Measurements from ENCODE around the gene DYDC2. TPM values are rescaled to one million over a fixed set of nuclear protein-coding genes. Genes with fewer than 3 reads are reported as not detected.

Gene DYDC2
- total RNA-seq, 1 donor from 2014 or later, result not detected

- H3K27me3 Mint-ChIP-seq (ENCODE audit: unreplicated experiment), result peaks cover 19% of the 10 kb centered on the region
- no peaks in the 10 kb centered on the region for H3K9me3 Mint-ChIP-seq (ENCODE audit: unreplicated experiment)
- no peak for DNase-seq (ENCODE audit: low spot score)
- H3K27ac Mint-ChIP-seq (ENCODE audit: unreplicated experiment), result peak overlapping the region; percentile 33
- peak overlapping the region; percentile 48 for H3K4me3 Mint-ChIP-seq (ENCODE audit: unreplicated experiment)
- no peak for TF ChIP-seq CTCF (IDR thresholded peaks at IDR 0.05; ENCODE audit: unreplicated experiment)
- H3K36me3 Mint-ChIP-seq (ENCODE audit: low read depth, unreplicated experiment), result peaks cover 33% of the 10 kb centered on the region
- H3K4me1 Mint-ChIP-seq (ENCODE audit: unreplicated experiment), result peaks cover 86% of the 10 kb centered on the region
Observed at GRCh38 chr10:80412486-80412885, 55.9 kb downstream of the DYDC2 start.

GRCh38 chr10:80413271-80413996 is 56.9 kb downstream of the DYDC2 start:
- Mint-ChIP-seq H3K4me1 (ENCODE audit: unreplicated experiment) (peaks cover 89% of the 10 kb centered on the region), H3K27me3 (ENCODE audit: unreplicated experiment) (peaks cover 16% of the 10 kb centered on the region), H3K27ac (ENCODE audit: unreplicated experiment) (peak overlapping the region; percentile 78), H3K9me3 (ENCODE audit: unreplicated experiment) (no peaks in the 10 kb centered on the region), H3K4me3 (ENCODE audit: unreplicated experiment) (peak overlapping the region; percentile 17), H3K36me3 (ENCODE audit: low read depth, unreplicated experiment) (peaks cover 28% of the 10 kb centered on the region)
- DNase-seq (ENCODE audit: low spot score), result no peak
- TF ChIP-seq CTCF (IDR thresholded peaks at IDR 0.05; ENCODE audit: unreplicated experiment), result no peak

GRCh38 chr10:80414142-80414895 is 57.7 kb downstream of the DYDC2 start:
- Mint-ChIP-seq H3K4me1 (ENCODE audit: unreplicated experiment) (peaks cover 87% of the 10 kb centered on the region), H3K27me3 (ENCODE audit: unreplicated experiment) (peaks cover 16% of the 10 kb centered on the region), H3K27ac (ENCODE audit: unreplicated experiment) (peak overlapping the region; percentile 78), H3K36me3 (ENCODE audit: low read depth, unreplicated experiment) (peaks cover 26% of the 10 kb centered on the region), H3K9me3 (ENCODE audit: unreplicated experiment) (no peaks in the 10 kb centered on the region), H3K4me3 (ENCODE audit: unreplicated experiment) (peak overlapping the region; percentile 17)
- TF ChIP-seq CTCF (IDR thresholded peaks at IDR 0.05; ENCODE audit: unreplicated experiment), result no peak
- no peak for DNase-seq (ENCODE audit: low spot score)

- H3K27ac Mint-ChIP-seq (ENCODE audit: unreplicated experiment), result peak overlapping the region; percentile 4
Observed at GRCh38 chr10:80415734-80416478, 59.3 kb downstream of the DYDC2 start.

More at GRCh38 chr10:80415734-80416478, 59.3 kb downstream of the DYDC2 start:
- Mint-ChIP-seq H3K27me3 (ENCODE audit: unreplicated experiment) (peaks cover 12% of the 10 kb centered on the region), H3K36me3 (ENCODE audit: low read depth, unreplicated experiment) (peaks cover 17% of the 10 kb centered on the region), H3K4me1 (ENCODE audit: unreplicated experiment) (peaks cover 75% of the 10 kb centered on the region), H3K4me3 (ENCODE audit: unreplicated experiment) (peak overlapping the region; percentile 42), H3K9me3 (ENCODE audit: unreplicated experiment) (no peaks in the 10 kb centered on the region)
- no peak for DNase-seq (ENCODE audit: low spot score)
- no peak for TF ChIP-seq CTCF (IDR thresholded peaks at IDR 0.05; ENCODE audit: unreplicated experiment)

Data from endothelial cell (in vitro differentiated cells).